ENCODE data around the gene PARP16.

Gene PARP16

GRCh38 chr15:65260968-65261367, 25.7 kb downstream of the PARP16 start:
- H3K79me1 ChIP-seq (ENCODE audit: low read length) = no peaks in the 10 kb centered on the region
- no CpG with 5 or more reads among the region's 6 CpGs for WGBS (ENCODE audit: extremely low coverage, insufficient coverage, insufficient read length)
- no peak overlapping the region for H4K91ac ChIP-seq (ENCODE audit: low read depth, low read length)
- peaks cover 2 to 15% of the 10 kb centered on the region in 2 experiments for H3K36me3 ChIP-seq (ENCODE audit: control insufficient read depth in 1 of 2, insufficient read depth in 2 of 2, low read length in 2 of 2)
- no peak overlapping the region for H4K12ac ChIP-seq (ENCODE audit: low read depth, low read length)
- H3K27ac ChIP-seq (ENCODE audit: low read depth, low read length) = no peak overlapping the region
- DNase-seq = no peak
- no peak overlapping the region for H3K14ac ChIP-seq (ENCODE audit: low read length)
- H2AK5ac ChIP-seq (ENCODE audit: low read length) = no peak overlapping the region
- H2BK120ac ChIP-seq (ENCODE audit: insufficient read depth, low read length, poor library complexity) = no peak overlapping the region
- no peak overlapping the region for H3K18ac ChIP-seq (ENCODE audit: low read length)
- H3K23ac ChIP-seq (ENCODE audit: low read length) = no peak overlapping the region
- H3K9me3 ChIP-seq (ENCODE audit: insufficient read depth, low read depth, low read length) = no peaks in the 10 kb centered on the region
- no peak overlapping the region for H3K4me3 ChIP-seq (ENCODE audit: low read depth, low read length)
- no peaks in the 10 kb centered on the region for H3K79me2 ChIP-seq (ENCODE audit: control insufficient read depth, insufficient read depth, low read length, poor library complexity)
- H2BK5ac ChIP-seq (ENCODE audit: low read depth, low read length, poor library complexity) = no peak overlapping the region
- no peak overlapping the region for H2AFZ ChIP-seq (ENCODE audit: insufficient read depth, low read length, poor library complexity)
- no peak overlapping the region for H3K9ac ChIP-seq (ENCODE audit: low read length)
- H3K4ac ChIP-seq (ENCODE audit: low read depth, low read length) = no peak overlapping the region
- H3K27me3 ChIP-seq (ENCODE audit: insufficient read depth, low read length) = no peaks in the 10 kb centered on the region
- peaks cover 0 to 9% of the 10 kb centered on the region in 2 experiments for H3K4me1 ChIP-seq (ENCODE audit: control insufficient read depth in 1 of 2, insufficient read depth in 2 of 2, low read length in 2 of 2)
- H3K4me2 ChIP-seq (ENCODE audit: low read length) = no peak overlapping the region
- H2BK12ac ChIP-seq (ENCODE audit: low read length) = no peak overlapping the region
- H4K8ac ChIP-seq (ENCODE audit: low read depth, low read length) = no peak overlapping the region

GRCh38 chr15:65259367-65259797, 27.3 kb downstream of the PARP16 start:
- no peak overlapping the region for H3K9ac ChIP-seq (ENCODE audit: low read length)
- H3K4ac ChIP-seq (ENCODE audit: low read depth, low read length) = no peak overlapping the region
- H4K8ac ChIP-seq (ENCODE audit: low read depth, low read length) = no peak overlapping the region
- no peak overlapping the region for H3K4me2 ChIP-seq (ENCODE audit: low read length)
- H4K12ac ChIP-seq (ENCODE audit: low read depth, low read length) = no peak overlapping the region
- no peaks in the 10 kb centered on the region for H3K79me1 ChIP-seq (ENCODE audit: low read length)
- no peak overlapping the region for H3K14ac ChIP-seq (ENCODE audit: low read length)
- WGBS (ENCODE audit: extremely low coverage, insufficient coverage, insufficient read length) = no CpG with 5 or more reads among the region's 7 CpGs
- no peak overlapping the region for H2BK120ac ChIP-seq (ENCODE audit: insufficient read depth, low read length, poor library complexity)
- H4K91ac ChIP-seq (ENCODE audit: low read depth, low read length) = no peak overlapping the region
- H2BK5ac ChIP-seq (ENCODE audit: low read depth, low read length, poor library complexity) = no peak overlapping the region
- H3K36me3 ChIP-seq (ENCODE audit: control insufficient read depth in 1 of 2, insufficient read depth in 2 of 2, low read length in 2 of 2) = peaks cover 2 to 15% of the 10 kb centered on the region in 2 experiments
- no peak overlapping the region for H2AFZ ChIP-seq (ENCODE audit: insufficient read depth, low read length, poor library complexity)
- H3K9me3 ChIP-seq (ENCODE audit: insufficient read depth, low read depth, low read length) = no peaks in the 10 kb centered on the region
- no peak overlapping the region for H3K27ac ChIP-seq (ENCODE audit: low read depth, low read length)
- no peak overlapping the region for H2BK12ac ChIP-seq (ENCODE audit: low read length)
- no peak overlapping the region for H3K4me3 ChIP-seq (ENCODE audit: low read depth, low read length)
- H2AK5ac ChIP-seq (ENCODE audit: low read length) = no peak overlapping the region
- DNase-seq = no peak
- peaks cover 0 to under 1% of the 10 kb centered on the region in 2 experiments for H3K4me1 ChIP-seq (ENCODE audit: control insufficient read depth in 1 of 2, insufficient read depth in 2 of 2, low read length in 2 of 2)
- no peaks in the 10 kb centered on the region for H3K79me2 ChIP-seq (ENCODE audit: control insufficient read depth, insufficient read depth, low read length, poor library complexity)
- H3K18ac ChIP-seq (ENCODE audit: low read length) = no peak overlapping the region
- no peak overlapping the region for H3K23ac ChIP-seq (ENCODE audit: low read length)
- H3K27me3 ChIP-seq (ENCODE audit: insufficient read depth, low read length) = no peaks in the 10 kb centered on the region

GRCh38 chr15:65258375-65259262, 28.1 kb downstream of the PARP16 start:
- Histone ChIP-seq H2BK120ac (ENCODE audit: insufficient read depth, low read length, poor library complexity) (no peak overlapping the region), H3K14ac (ENCODE audit: low read length) (no peak overlapping the region), H4K8ac (ENCODE audit: low read depth, low read length) (no peak overlapping the region), H4K91ac (ENCODE audit: low read depth, low read length) (no peak overlapping the region), H3K9ac (ENCODE audit: low read length) (no peak overlapping the region), H3K4ac (ENCODE audit: low read depth, low read length) (no peak overlapping the region), H3K4me3 (ENCODE audit: low read depth, low read length) (no peak overlapping the region), H3K4me2 (ENCODE audit: low read length) (no peak overlapping the region), H4K12ac (ENCODE audit: low read depth, low read length) (no peak overlapping the region), H3K79me1 (ENCODE audit: low read length) (no peaks in the 10 kb centered on the region), H3K23ac (ENCODE audit: low read length) (no peak overlapping the region), H3K36me3 (ENCODE audit: control insufficient read depth in 1 of 2, insufficient read depth in 2 of 2, low read length in 2 of 2) (peaks cover 2 to 15% of the 10 kb centered on the region in 2 experiments), H3K27me3 (ENCODE audit: insufficient read depth, low read length) (no peaks in the 10 kb centered on the region), H2AK5ac (ENCODE audit: low read length) (no peak overlapping the region), H3K9me3 (ENCODE audit: insufficient read depth, low read depth, low read length) (no peaks in the 10 kb centered on the region), H2BK5ac (ENCODE audit: low read depth, low read length, poor library complexity) (no peak overlapping the region), H2AFZ (ENCODE audit: insufficient read depth, low read length, poor library complexity) (no peak overlapping the region), H3K27ac (ENCODE audit: low read depth, low read length) (no peak overlapping the region), H3K79me2 (ENCODE audit: control insufficient read depth, insufficient read depth, low read length, poor library complexity) (no peaks in the 10 kb centered on the region), H3K4me1 (ENCODE audit: control insufficient read depth in 1 of 2, insufficient read depth in 2 of 2, low read length in 2 of 2) (no peaks in the 10 kb centered on the region), H3K18ac (ENCODE audit: low read length) (no peak overlapping the region), H2BK12ac (ENCODE audit: low read length) (no peak overlapping the region)
- DNase-seq = no peak
- no CpG with 5 or more reads among the region's 5 CpGs for WGBS (ENCODE audit: extremely low coverage, insufficient coverage, insufficient read length)

GRCh38 chr15:65255486-65256140, 31.1 kb downstream of the PARP16 start:
- no peak overlapping the region for H4K12ac ChIP-seq (ENCODE audit: low read depth, low read length)
- no peak overlapping the region for H2BK5ac ChIP-seq (ENCODE audit: low read depth, low read length, poor library complexity)
- no peak overlapping the region for H3K9ac ChIP-seq (ENCODE audit: low read length)
- H3K4me1 ChIP-seq (ENCODE audit: control insufficient read depth in 1 of 2, insufficient read depth in 2 of 2, low read length in 2 of 2) = no peaks in the 10 kb centered on the region
- no peak overlapping the region for H2AK5ac ChIP-seq (ENCODE audit: low read length)
- no peak overlapping the region for H2BK12ac ChIP-seq (ENCODE audit: low read length)
- H3K4me3 ChIP-seq (ENCODE audit: low read depth, low read length) = no peak overlapping the region
- no peak overlapping the region for H3K18ac ChIP-seq (ENCODE audit: low read length)
- H3K79me2 ChIP-seq (ENCODE audit: control insufficient read depth, insufficient read depth, low read length, poor library complexity) = no peaks in the 10 kb centered on the region
- DNase-seq = no peak
- H3K27ac ChIP-seq (ENCODE audit: low read depth, low read length) = no peak overlapping the region
- no CpG with 5 or more reads among the region's 7 CpGs for WGBS (ENCODE audit: extremely low coverage, insufficient coverage, insufficient read length)
- H3K14ac ChIP-seq (ENCODE audit: low read length) = no peak overlapping the region
- no peaks in the 10 kb centered on the region for H3K9me3 ChIP-seq (ENCODE audit: insufficient read depth, low read depth, low read length)
- no peaks in the 10 kb centered on the region for H3K79me1 ChIP-seq (ENCODE audit: low read length)
- peaks cover 0 to 8% of the 10 kb centered on the region in 2 experiments for H3K36me3 ChIP-seq (ENCODE audit: control insufficient read depth in 1 of 2, insufficient read depth in 2 of 2, low read length in 2 of 2)
- H2AFZ ChIP-seq (ENCODE audit: insufficient read depth, low read length, poor library complexity) = no peak overlapping the region
- no peak overlapping the region for H4K91ac ChIP-seq (ENCODE audit: low read depth, low read length)
- no peak overlapping the region for H3K4ac ChIP-seq (ENCODE audit: low read depth, low read length)
- no peak overlapping the region for H3K4me2 ChIP-seq (ENCODE audit: low read length)
- H3K23ac ChIP-seq (ENCODE audit: low read length) = no peak overlapping the region
- no peaks in the 10 kb centered on the region for H3K27me3 ChIP-seq (ENCODE audit: insufficient read depth, low read length)
- H4K8ac ChIP-seq (ENCODE audit: low read depth, low read length) = no peak overlapping the region
- H2BK120ac ChIP-seq (ENCODE audit: insufficient read depth, low read length, poor library complexity) = no peak overlapping the region
